GM10847 (cell line): ENCODE measurements around the gene CACNA1D.

Source experiments
- POLR2A ChIP-seq: IDR thresholded peaks from 2 replicates; pipeline ENCODE4 v1.6.1; 2011; ENCODE audit not compliant: insufficient read length; ENCODE audit errors: extremely low read depth

CACNA1D gene

DNA sequence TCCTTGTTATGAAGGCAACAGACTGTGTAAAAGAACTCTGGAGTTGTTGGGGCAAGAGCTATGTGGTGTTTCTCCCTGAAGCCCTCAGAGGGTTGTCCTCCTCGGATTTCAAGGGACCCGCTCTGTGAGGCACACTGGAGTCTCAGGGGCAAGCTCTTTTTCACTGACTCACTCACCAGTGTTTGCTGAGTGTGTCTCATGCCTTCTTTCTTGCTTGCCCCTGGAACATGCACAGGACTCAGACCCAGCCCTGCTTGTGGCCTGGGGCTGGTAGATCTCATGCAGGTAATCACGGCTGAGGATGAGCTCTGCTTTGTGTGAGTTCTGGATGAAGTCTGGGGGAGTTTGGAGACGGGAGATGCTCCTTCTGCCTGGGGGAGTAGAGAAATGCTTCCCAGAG lies 93.7 kb downstream of the CACNA1D start:
- no peak for TF ChIP-seq POLR2A

DNA sequence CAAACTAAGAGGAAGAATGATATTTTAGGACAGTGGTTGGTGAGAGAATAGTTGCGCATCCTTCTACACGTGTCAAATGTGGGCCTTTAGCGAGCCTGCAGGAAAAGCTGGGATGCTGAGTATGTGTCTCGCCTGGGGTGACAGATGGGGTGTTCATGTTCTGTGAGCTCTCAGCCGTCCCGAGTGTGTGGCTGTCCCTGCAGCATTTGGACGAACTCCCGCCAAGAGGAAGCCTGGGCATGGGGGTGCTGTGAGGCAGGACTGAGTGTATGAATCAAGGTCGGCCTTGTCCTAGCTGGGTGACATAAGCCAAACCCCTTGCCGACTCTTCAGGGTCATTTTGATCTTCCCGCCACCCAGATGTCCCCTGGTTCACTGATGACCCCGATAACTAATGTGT lies 94.8 kb downstream of the CACNA1D start:
- no peak for TF ChIP-seq POLR2A

DNA sequence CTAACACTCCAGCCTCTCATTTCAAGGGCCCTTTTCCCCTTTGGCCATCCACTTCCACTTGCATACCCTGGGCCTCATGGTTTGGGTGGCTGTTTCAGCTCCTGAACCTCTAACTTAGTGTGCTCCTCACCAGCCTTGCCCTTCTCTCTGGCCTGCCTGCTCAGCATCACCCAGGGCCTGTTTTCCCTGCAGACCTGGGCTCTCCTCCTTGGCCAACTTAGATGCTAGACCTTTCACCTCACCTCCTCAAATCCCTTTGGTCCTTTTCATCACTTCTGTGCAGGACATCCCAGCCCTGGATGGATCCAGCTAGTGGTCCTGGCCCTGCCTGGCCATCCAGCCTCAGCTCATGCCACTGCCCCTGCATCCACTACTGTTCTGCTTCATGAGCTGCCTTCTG lies 95.4 kb downstream of the CACNA1D start:
- TF ChIP-seq POLR2A = no peak

- no peak for TF ChIP-seq POLR2A
Measured at GRCh38 chr3:53590606-53591005, 96.2 kb downstream of the CACNA1D start.

- TF ChIP-seq POLR2A = no peak
Measured at GRCh38 chr3:53591646-53592045, 97.2 kb downstream of the CACNA1D start.

DNA sequence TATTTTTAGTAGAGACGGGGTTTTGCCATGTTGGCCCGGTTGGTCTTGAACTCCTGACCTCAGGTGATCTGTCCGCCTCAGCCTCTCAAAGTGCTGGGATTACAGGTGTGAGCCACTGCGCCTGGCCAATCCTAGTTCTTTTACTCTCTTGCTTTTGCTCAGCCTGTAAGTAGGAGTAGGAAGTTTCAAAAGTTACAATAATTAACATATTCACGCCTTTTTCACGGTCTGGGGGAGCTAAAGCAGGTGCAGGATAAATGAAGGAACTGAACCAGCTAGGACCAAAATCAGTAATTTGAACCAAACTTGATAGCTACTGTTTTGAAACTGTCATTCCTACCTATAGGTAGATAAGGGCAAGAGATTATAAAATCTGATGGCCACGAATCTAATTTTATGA lies 98.5 kb downstream of the CACNA1D start:
- no peak for TF ChIP-seq POLR2A

DNA sequence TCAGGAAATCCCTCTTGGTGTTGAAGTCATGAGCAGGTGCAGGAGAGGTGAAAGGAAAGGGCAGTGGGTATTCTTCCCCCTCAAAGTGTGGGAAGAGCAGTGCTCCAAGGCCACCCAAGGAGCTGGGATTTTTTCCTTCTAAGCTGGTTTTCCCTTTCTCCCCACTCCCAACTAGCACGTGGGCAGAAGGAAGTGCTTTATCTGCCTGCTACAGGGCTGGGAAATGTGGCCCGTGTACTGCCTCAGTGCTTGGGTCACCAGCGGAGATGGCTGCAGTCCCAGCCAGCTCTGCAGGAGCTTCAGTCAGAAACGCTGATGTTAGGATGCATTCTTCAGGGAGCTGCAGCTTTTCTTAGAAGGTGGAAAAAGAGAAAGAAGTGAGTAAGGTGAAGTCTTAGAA lies 99.2 kb downstream of the CACNA1D start:
- no peak for TF ChIP-seq POLR2A

GRCh38 chr3:53594276-53594675 lies 99.9 kb downstream of the CACNA1D start:
- TF ChIP-seq POLR2A = no peak

GRCh38 chr3:53595660-53596059 lies 101.2 kb downstream of the CACNA1D start:
- TF ChIP-seq POLR2A = no peak

DNA sequence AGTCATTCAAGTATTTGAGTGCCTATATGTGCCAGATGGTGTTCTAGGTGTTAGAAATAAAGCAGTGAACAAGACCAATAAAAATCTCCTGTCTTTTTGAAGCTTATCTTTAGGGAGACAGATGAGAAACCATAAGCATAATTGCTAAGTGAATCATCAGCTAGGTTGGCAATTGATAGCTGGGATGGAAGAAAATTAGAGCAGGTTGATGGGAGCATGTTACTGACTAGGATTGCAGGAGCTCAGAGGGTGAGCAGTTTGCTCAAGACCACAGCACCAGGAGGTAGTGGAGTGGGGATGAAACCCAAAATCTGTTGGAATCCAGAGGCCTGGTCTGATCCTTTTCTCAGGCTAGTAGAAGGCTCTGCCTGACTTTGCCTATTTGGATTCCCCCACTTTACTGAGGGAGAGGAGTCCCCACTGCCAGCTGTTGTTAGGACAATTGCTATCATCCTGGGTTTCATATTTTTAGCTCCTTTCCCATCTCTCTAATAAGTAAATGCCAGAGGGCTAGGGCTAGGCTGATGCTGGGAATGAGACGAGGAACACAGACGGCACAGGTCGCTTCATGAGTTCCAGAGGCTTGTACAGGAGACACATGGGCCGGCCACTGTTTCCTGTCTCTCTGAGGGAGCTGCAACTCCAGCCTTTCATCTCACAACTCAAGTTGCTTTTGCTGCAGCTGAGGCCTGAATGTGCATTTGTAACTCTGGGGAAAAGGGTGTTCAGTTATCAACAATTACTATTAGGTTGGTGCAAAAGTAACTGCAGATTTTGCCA lies 102.9 kb downstream of the CACNA1D start:
- no peak for TF ChIP-seq POLR2A

DNA sequence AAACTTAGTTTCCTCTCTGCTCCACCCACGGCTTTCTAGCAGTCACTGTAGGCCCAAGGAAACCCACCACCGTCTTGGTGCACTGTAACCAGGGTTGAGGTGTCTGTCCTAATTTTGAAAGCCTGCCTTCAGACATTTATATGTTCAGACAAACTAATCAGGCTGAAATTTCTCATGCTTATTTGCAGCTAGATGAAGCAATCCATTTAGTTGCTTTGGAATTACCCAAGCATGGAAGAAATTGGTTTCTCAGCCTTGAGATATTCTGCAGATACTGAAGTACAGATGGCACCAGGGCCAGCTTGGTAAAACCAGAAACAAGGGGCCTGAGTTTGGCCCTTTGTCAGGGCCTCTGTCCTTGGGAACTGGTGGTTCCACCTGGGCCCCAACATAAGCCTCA lies 105.4 kb downstream of the CACNA1D start:
- TF ChIP-seq POLR2A = no peak

DNA sequence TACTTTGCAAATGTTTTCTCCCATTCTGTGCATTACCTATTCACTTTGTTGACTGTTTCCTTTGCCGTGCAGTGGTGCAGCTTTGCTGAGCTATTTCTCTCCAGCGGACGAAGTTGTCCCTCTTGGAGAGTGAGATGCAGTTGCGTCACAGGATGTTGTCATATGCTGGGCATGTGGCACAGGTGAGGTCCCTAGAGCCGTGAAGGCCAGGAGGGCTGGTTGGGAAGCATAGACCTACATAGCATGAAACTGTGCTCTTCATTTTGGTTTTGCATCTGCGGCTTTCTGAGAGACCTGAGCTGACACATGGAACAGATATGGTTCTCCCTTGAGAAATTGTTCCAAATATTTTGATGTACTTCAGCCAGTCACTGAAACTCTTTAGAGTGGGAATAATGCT lies 108.5 kb downstream of the CACNA1D start:
- TF ChIP-seq POLR2A = no peak

- TF ChIP-seq POLR2A = no peak
Measured at GRCh38 chr3:53604232-53604631, 109.8 kb downstream of the CACNA1D start.

- no peak for TF ChIP-seq POLR2A
Measured at GRCh38 chr3:53606793-53607192, 112.4 kb downstream of the CACNA1D start.

GRCh38 chr3:53612508-53612907 lies 118.1 kb downstream of the CACNA1D start:
- no peak for TF ChIP-seq POLR2A

- TF ChIP-seq POLR2A = no peak
Measured at GRCh38 chr3:53613125-53613524, 118.7 kb downstream of the CACNA1D start.

DNA sequence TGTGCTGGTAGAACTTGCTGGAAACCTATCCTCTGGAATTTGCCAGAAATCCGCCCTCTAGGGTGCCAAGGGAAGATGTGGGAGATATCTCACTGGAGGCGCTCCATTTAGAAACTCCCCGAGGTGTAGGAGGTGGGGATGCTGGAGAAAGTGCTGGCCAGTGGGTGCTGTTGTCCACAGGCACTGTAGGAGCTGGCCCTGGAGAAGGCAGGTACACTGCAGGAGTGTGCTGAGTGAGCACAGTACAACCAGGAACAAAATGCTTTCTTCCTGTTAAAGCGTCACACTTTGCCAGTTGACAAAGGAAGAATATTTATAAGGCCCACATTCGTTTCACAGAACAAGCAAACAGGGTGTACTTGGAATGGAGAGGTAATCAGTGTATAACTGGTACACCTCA lies 119.9 kb downstream of the CACNA1D start:
- no peak for TF ChIP-seq POLR2A

- TF ChIP-seq POLR2A = no peak
Measured at GRCh38 chr3:53616321-53616720, 121.9 kb downstream of the CACNA1D start.
